SK-N-SH treated with all-trans-retinoic acid at 6 μM for 48 hours (cell line): ENCODE measurements around the gene PPP1CC.

Experiments
- ATAC-seq: fragments of 200-7000 bp; cut with Tn5 transposase; 3 replicates; pipeline ENCODE4 v1.9.1; 2020; ENCODE audit warnings: mild to moderate bottlenecking, moderate library complexity
- ARNTL ChIP-seq: fragments of 450-650 bp; formaldehyde crosslinking; IDR thresholded peaks from 2 replicates; pipeline ENCODE4 v1.5.0; 2020; ENCODE audit warnings: low read depth, mild to moderate bottlenecking, moderate library complexity, borderline replicate concordance
- CSDC2 ChIP-seq: fragments of 250-450 bp; sonication (Bioruptor Pico); IDR thresholded peaks from 2 replicates; pipeline ENCODE4 v1.5.0; 2020; ENCODE audit warnings: mild to moderate bottlenecking, moderate library complexity
- CSRNP3 ChIP-seq: fragments of 250-450 bp; sonication (Bioruptor Pico); IDR thresholded peaks from 2 replicates; pipeline ENCODE4 v1.5.1; 2021; ENCODE audit warnings: mild to moderate bottlenecking, moderate library complexity
- ESRRG ChIP-seq: fragments of 250-450 bp; sonication (Bioruptor Pico); IDR thresholded peaks from 2 replicates; pipeline ENCODE4 v1.6.1; 2021; ENCODE audit warnings: mild to moderate bottlenecking
- ISL1 ChIP-seq: fragments of 250-450 bp; sonication (Bioruptor Pico); IDR thresholded peaks from 2 replicates; pipeline ENCODE4 v2.1.2; 2022; ENCODE audit warnings: mild to moderate bottlenecking, moderate library complexity
- OSR1 ChIP-seq: fragments of 250-450 bp; sonication (Bioruptor Pico); IDR thresholded peaks from 2 replicates; pipeline ENCODE4 v1.8.0; 2022; ENCODE audit warnings: moderate library complexity, mild to moderate bottlenecking, inconsistent platforms
- POU6F1 ChIP-seq: fragments of 250-450 bp; sonication (Bioruptor Pico); IDR thresholded peaks from 2 replicates; pipeline ENCODE4 v1.8.0; 2021; ENCODE audit warnings: low read depth, mild to moderate bottlenecking, moderate library complexity, borderline replicate concordance
- RARB ChIP-seq: fragments of 250-450 bp; sonication (Bioruptor Pico); IDR thresholded peaks from 2 replicates; pipeline ENCODE4 v1.8.0; 2021; ENCODE audit warnings: mild to moderate bottlenecking, moderate library complexity
- SNAI2 ChIP-seq: fragments of 250-450 bp; sonication (Bioruptor Pico); IDR thresholded peaks from 2 replicates; pipeline ENCODE4 v1.5.0; 2020; ENCODE audit warnings: mild to moderate bottlenecking, moderate library complexity
- TCF4 ChIP-seq: fragments of 250-450 bp; sonication (Bioruptor Pico); IDR thresholded peaks from 2 replicates; pipeline ENCODE4 v1.8.0; 2021; ENCODE audit warnings: mild to moderate bottlenecking, moderate library complexity, borderline replicate concordance
- TOX ChIP-seq: fragments of 250-450 bp; sonication (Bioruptor Pico); IDR thresholded peaks from 2 replicates; pipeline ENCODE4 v1.8.0; 2021; ENCODE audit warnings: mild to moderate bottlenecking, moderate library complexity, borderline replicate concordance
- TSHZ2 ChIP-seq: fragments of 250-450 bp; sonication (Bioruptor Pico); IDR thresholded peaks from 2 replicates; pipeline ENCODE4 v1.5.0; 2020; ENCODE audit warnings: mild to moderate bottlenecking, moderate library complexity
- ZC3H10 ChIP-seq: fragments of 250-450 bp; sonication (Bioruptor Pico); IDR thresholded peaks from 2 replicates; pipeline ENCODE4 v1.5.1; 2021; ENCODE audit warnings: mild to moderate bottlenecking, moderate library complexity
- ZFP3 ChIP-seq: fragments of 250-450 bp; sonication (Bioruptor Pico); IDR thresholded peaks from 2 replicates; pipeline ENCODE4 v1.5.0; 2020; ENCODE audit warnings: mild to moderate bottlenecking, moderate library complexity
- ZFP30 ChIP-seq: fragments of 450-650 bp; formaldehyde crosslinking; IDR thresholded peaks from 2 replicates; pipeline ENCODE4 v1.5.0; 2022; ENCODE audit warnings: mild to moderate bottlenecking, moderate library complexity
- ZNF565 ChIP-seq: fragments of 450-650 bp; formaldehyde crosslinking; conservative IDR thresholded peaks from 2 replicates; pipeline ENCODE4 v1.5.0; 2020; ENCODE audit warnings: low read depth, mild to moderate bottlenecking, moderate library complexity
- ZNF70 ChIP-seq: fragments of 450-650 bp; formaldehyde crosslinking; IDR thresholded peaks from 2 replicates; pipeline ENCODE4 v1.5.0; 2020; ENCODE audit warnings: mild to moderate bottlenecking, moderate library complexity
- ZNF8 ChIP-seq: fragments of 450-650 bp; formaldehyde crosslinking; IDR thresholded peaks from 2 replicates; pipeline ENCODE4 v1.5.0; 2020; ENCODE audit warnings: mild to moderate bottlenecking, moderate library complexity

The PPP1CC gene

GRCh38 chr12:110704750-110705149 lies 37.9 kb downstream of the PPP1CC start:
- TF ChIP-seq CSRNP3 (CRISPR knock-in tag) (no peak), ZC3H10 (no peak), ESRRG (CRISPR knock-in tag) (no peak), ZNF8 (CRISPR knock-in tag) (no peak), OSR1 (no peak), ZFP30 (CRISPR knock-in tag) (no peak), ZNF70 (CRISPR knock-in tag) (no peak), ISL1 (no peak)
- peak; percentile 65 for ATAC-seq

GRCh38 chr12:110704231-110704630 lies 38.5 kb downstream of the PPP1CC start:
- ATAC-seq = no peak
- no peak for TF ChIP-seq POU6F1 (CRISPR knock-in tag)

GRCh38 chr12:110702081-110702480 lies 40.6 kb downstream of the PPP1CC start:
- no peak for ATAC-seq
- no peak for TF ChIP-seq ZFP30 (CRISPR knock-in tag)
- no peak for TF ChIP-seq ARNTL (CRISPR knock-in tag)
- TF ChIP-seq SNAI2 = no peak
- TF ChIP-seq ISL1 = no peak
- no peak for TF ChIP-seq TOX (CRISPR knock-in tag)
- no peak for TF ChIP-seq ZFP3 (CRISPR knock-in tag)
- TF ChIP-seq, all 23 proteins: peak for 0

GRCh38 chr12:110699591-110700445 lies 42.9 kb downstream of the PPP1CC start:
- TF ChIP-seq ZFP30 (CRISPR knock-in tag) = no peak
- no peak for TF ChIP-seq ARNTL (CRISPR knock-in tag)
- no peak for TF ChIP-seq CSDC2 (CRISPR knock-in tag)
- TF ChIP-seq TSHZ2 = no peak
- no peak for TF ChIP-seq SNAI2
- no peak for TF ChIP-seq RARB
- TF ChIP-seq ZNF70 (CRISPR knock-in tag) = no peak
- no peak for TF ChIP-seq ZNF565 (CRISPR knock-in tag)
- no peak for TF ChIP-seq ESRRG (CRISPR knock-in tag)
- TF ChIP-seq TCF4 = no peak
- TF ChIP-seq TOX (CRISPR knock-in tag) = no peak
- peak; percentile 37; the same call in 2 of the 3 replicates for ATAC-seq

- TF ChIP-seq CSDC2 (CRISPR knock-in tag) = no peak
- no peak for TF ChIP-seq ZNF70 (CRISPR knock-in tag)
- TF ChIP-seq TSHZ2 = no peak
- no peak for TF ChIP-seq ZNF8 (CRISPR knock-in tag)
- no peak for TF ChIP-seq TOX (CRISPR knock-in tag)
- TF ChIP-seq ISL1 = no peak
- no peak for TF ChIP-seq ZFP30 (CRISPR knock-in tag)
- no peak for TF ChIP-seq ZC3H10
- TF ChIP-seq POU6F1 (CRISPR knock-in tag) = no peak
- no peak for TF ChIP-seq ZNF565 (CRISPR knock-in tag)
- no peak for TF ChIP-seq ARNTL (CRISPR knock-in tag)
- TF ChIP-seq CSRNP3 (CRISPR knock-in tag) = no peak
- TF ChIP-seq ESRRG (CRISPR knock-in tag) = no peak
- TF ChIP-seq OSR1 = no peak
- TF ChIP-seq, all 23 proteins: peak for 0
- ATAC-seq = peak; percentile 94
Measured at GRCh38 chr12:110698171-110698902, 44.4 kb downstream of the PPP1CC start.
